Liver (tissue), 9 donors: ENCODE results near the gene NMUR2. TPM values are rescaled to one million over a fixed set of nuclear protein-coding genes. Genes with fewer than 3 reads are reported as not detected.

Experiments
- DNase-seq: peaks from one replicate; pipeline ENCODE4 v3.0.0-alpha.2; 2017; ENCODE audit warnings: low spot score
- H3K27ac ChIP-seq, 2 donors: one replicate each; pipeline ENCODE4 v1.7.0; 2013; ENCODE audit warnings: inconsistent platforms in 2 of 2, low read length in 2 of 2, control low read depth in 1 of 2, low read depth in 1 of 2, mild to moderate bottlenecking in 1 of 2
- H3K27me3 ChIP-seq, 4 donors: one replicate each; pipeline versions ENCODE4 v1.6.1 to v1.7.0; 2013; ENCODE audit warnings: low read length in 3 of 4, inconsistent platforms in 1 of 4, mild to moderate bottlenecking in 1 of 4, moderate library complexity in 1 of 4; ENCODE audit not compliant: control insufficient read depth in 4 of 4, insufficient read depth in 4 of 4
- H3K36me3 ChIP-seq, 4 donors: one replicate each; pipeline versions ENCODE4 v1.6.1 to v1.7.0; 2013; ENCODE audit warnings: low read length in 3 of 4, mild to moderate bottlenecking in 3 of 4, low read depth in 1 of 4, moderate library complexity in 1 of 4; ENCODE audit not compliant: control insufficient read depth in 4 of 4, insufficient read depth in 3 of 4
- H3K4me1 ChIP-seq, 4 donors: one replicate each; pipeline versions ENCODE4 v1.6.1 to v1.7.0; 2013; ENCODE audit warnings: low read length in 3 of 4, mild to moderate bottlenecking in 3 of 4, moderate library complexity in 1 of 4; ENCODE audit not compliant: control insufficient read depth in 4 of 4, insufficient read depth in 4 of 4
- H3K4me3 ChIP-seq, 3 donors: one replicate each; pipeline versions ENCODE4 v1.6.1 to v1.7.0; 2013; ENCODE audit warnings: low read length in 3 of 3, control low read depth in 1 of 3, low read depth in 1 of 3, mild to moderate bottlenecking in 1 of 3
- H3K9ac ChIP-seq, 2 donors: one replicate each; pipeline ENCODE4 v1.7.0; 2013; ENCODE audit warnings: low read length in 2 of 2, mild to moderate bottlenecking in 2 of 2, moderate library complexity in 2 of 2, control low read depth in 1 of 2, low read depth in 1 of 2
- H3K9me3 ChIP-seq, 4 donors: one replicate each; pipeline versions ENCODE4 v1.6.1 to v1.7.0; 2013; ENCODE audit warnings: low read length in 3 of 4; ENCODE audit not compliant: control insufficient read depth in 4 of 4
- EGR1 ChIP-seq, 2 donors: IDR thresholded peaks; 2 replicates each; pipeline ENCODE4 v1.6.1; 2016 to 2018; ENCODE audit warnings: antibody characterized with exemption in 2 of 2, low read depth in 2 of 2
- FOXA1 ChIP-seq: IDR thresholded peaks from 2 replicates; pipeline ENCODE4 v1.6.1; 2016; ENCODE audit warnings: antibody characterized with exemption
- FOXA2 ChIP-seq: IDR thresholded peaks from 2 replicates; pipeline ENCODE4 v1.6.1; 2016; ENCODE audit warnings: antibody characterized with exemption
- GABPA ChIP-seq, 2 donors: IDR thresholded peaks in 1 of 2; conservative IDR thresholded peaks in 1 of 2; 2 replicates each; pipeline ENCODE4 v1.6.1; 2016; ENCODE audit warnings: antibody characterized with exemption in 2 of 2, mild to moderate bottlenecking in 1 of 2, moderate library complexity in 1 of 2
- HNF4A ChIP-seq, 2 donors: conservative IDR thresholded peaks; 2 replicates each; pipeline ENCODE4 v1.6.1; 2016; ENCODE audit warnings: antibody characterized with exemption in 2 of 2, mild to moderate bottlenecking in 2 of 2
- HNF4G ChIP-seq: IDR thresholded peaks from 2 replicates; pipeline ENCODE4 v1.6.1; 2016; ENCODE audit warnings: antibody characterized with exemption
- JUND ChIP-seq, 2 donors: IDR thresholded peaks; 2 replicates each; pipeline ENCODE4 v1.6.1; 2016; ENCODE audit warnings: antibody characterized with exemption in 2 of 2
- NR2F2 ChIP-seq: IDR thresholded peaks from 2 replicates; pipeline ENCODE4 v1.6.1; 2016; ENCODE audit warnings: antibody characterized with exemption
- RAD21 ChIP-seq, 2 donors: IDR thresholded peaks; 2 replicates each; pipeline ENCODE4 v1.6.1; 2016; ENCODE audit warnings: antibody characterized with exemption in 2 of 2, mild to moderate bottlenecking in 2 of 2
- RXRA ChIP-seq, 2 donors: IDR thresholded peaks; 2 replicates each; pipeline ENCODE4 v1.6.1; 2017 to 2018; ENCODE audit warnings: antibody characterized with exemption in 2 of 2, mild to moderate bottlenecking in 1 of 2
- SP1 ChIP-seq: IDR thresholded peaks from 2 replicates; pipeline ENCODE4 v1.6.1; 2018; ENCODE audit warnings: antibody characterized with exemption, mild to moderate bottlenecking
- TAF1 ChIP-seq: conservative IDR thresholded peaks from 2 replicates; pipeline ENCODE4 v1.6.1; 2016; ENCODE audit warnings: antibody characterized with exemption, mild to moderate bottlenecking
- YY1 ChIP-seq: IDR thresholded peaks from 2 replicates; pipeline ENCODE4 v1.6.1; 2016; ENCODE audit warnings: antibody characterized with exemption, mild to moderate bottlenecking
- WGBS: extraction: QIAGEN DNeasy Blood & Tissue Kit; methylation state at CpG from one replicate; pipeline ENCODE4 v1.1.7; 2013; 5-methylcytosine and 5-hydroxymethylcytosine counted together
- polyA plus RNA-seq, 2 donors: library from polyadenylated mRNA; stranded (reverse) in 1 of 2; unstranded in 1 of 2; fragments of 200-250 nt in 1 of 2; fragments of >200 nt in 1 of 2; fragmentation: Nextera tagmentation in 1 of 2; extraction: Ambion mirVana in 1 of 2; gene quantifications; one replicate each; pipeline versions ENCODE4 v1.2.1 to v1.2.3, GENCODE V29; 2013 to 2015
- total RNA-seq, 2 donors: library from RNA; depleted of rRNA; stranded (reverse); fragments of >200 nt; gene quantifications; one replicate each; pipeline ENCODE4 v1.2.3, GENCODE V29; 2014
- TF ChIP-seq, protein P1 (sequence below): fragments of 150-350 bp; IDR thresholded peaks from 2 replicates; pipeline ENCODE4 v1.5.1; 2017; ENCODE audit warnings: improper control_type of control experiment, low read depth, low read length; ENCODE audit not compliant: missing input control
- TF ChIP-seq, protein P2 (sequence below): IDR thresholded peaks from 2 replicates; pipeline ENCODE4 v1.6.1; 2016; ENCODE audit warnings: antibody characterized with exemption
- TF ChIP-seq, protein P3 (sequence below): IDR thresholded peaks from 2 replicates; pipeline ENCODE4 v1.6.1; 2016; ENCODE audit warnings: antibody characterized with exemption, mild to moderate bottlenecking
- donor health status: healthy.
- donor health status: healthy.
- donor health status: healthy.
- donor health status: healthy.
- donor health status: healthy.

NMUR2 gene
- total and polyA plus RNA-seq, 4 donors = not detected

DNA sequence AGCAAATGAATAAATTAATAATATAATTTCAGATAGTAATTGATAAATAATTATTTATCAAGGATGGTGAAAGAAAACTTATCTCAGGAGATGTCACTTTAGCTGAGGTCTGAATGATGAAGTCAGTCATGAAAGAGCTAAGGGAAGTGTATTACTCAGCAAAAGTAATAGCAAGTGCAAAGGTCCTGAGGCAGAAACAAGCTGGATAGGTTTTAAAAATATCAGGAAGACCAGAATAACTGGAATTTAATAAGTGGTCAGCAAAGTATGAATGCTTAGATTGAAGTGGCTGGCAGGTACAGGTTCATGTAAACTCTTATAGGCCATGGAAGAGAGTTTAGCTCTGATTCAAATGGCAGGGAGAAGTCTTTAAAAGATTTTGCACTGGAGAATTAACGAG lies 1.0 kb upstream of the NMUR2 start:
- H3K9me3 ChIP-seq = no peaks in the 10 kb centered on the region
- 73% methylated on average over 1 of the region's 1 CpG for WGBS
- peaks cover 0 to 2% (median 0%) of the 10 kb centered on the region in 4 donors for H3K27me3 ChIP-seq
- no peaks in the 10 kb centered on the region for H3K4me1 ChIP-seq
- TF ChIP-seq HNF4G (no peak), GABPA (IDR thresholded peaks at IDR 0.05 in 1 of 2, conservative IDR thresholded peaks at IDR 0.05 in 1 of 2) (no peak), YY1 (no peak), EGR1 (IDR thresholded peaks at IDR 0.05; ENCODE audit: low read depth in 2 of 2) (no peak), FOXA1 (no peak), HNF4A (conservative IDR thresholded peaks at IDR 0.05) (no peak), NR2F2 (no peak), FOXA2 (no peak), SP1 (no peak), RAD21 (IDR thresholded peaks at IDR 0.05) (no peak), JUND (IDR thresholded peaks at IDR 0.05) (no peak), RXRA (IDR thresholded peaks at IDR 0.05) (no peak), TAF1 (no peak)
- TF ChIP-seq, protein P1, sequence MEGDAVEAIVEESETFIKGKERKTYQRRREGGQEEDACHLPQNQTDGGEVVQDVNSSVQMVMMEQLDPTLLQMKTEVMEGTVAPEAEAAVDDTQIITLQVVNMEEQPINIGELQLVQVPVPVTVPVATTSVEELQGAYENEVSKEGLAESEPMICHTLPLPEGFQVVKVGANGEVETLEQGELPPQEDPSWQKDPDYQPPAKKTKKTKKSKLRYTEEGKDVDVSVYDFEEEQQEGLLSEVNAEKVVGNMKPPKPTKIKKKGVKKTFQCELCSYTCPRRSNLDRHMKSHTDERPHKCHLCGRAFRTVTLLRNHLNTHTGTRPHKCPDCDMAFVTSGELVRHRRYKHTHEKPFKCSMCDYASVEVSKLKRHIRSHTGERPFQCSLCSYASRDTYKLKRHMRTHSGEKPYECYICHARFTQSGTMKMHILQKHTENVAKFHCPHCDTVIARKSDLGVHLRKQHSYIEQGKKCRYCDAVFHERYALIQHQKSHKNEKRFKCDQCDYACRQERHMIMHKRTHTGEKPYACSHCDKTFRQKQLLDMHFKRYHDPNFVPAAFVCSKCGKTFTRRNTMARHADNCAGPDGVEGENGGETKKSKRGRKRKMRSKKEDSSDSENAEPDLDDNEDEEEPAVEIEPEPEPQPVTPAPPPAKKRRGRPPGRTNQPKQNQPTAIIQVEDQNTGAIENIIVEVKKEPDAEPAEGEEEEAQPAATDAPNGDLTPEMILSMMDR = no peak
- TF ChIP-seq, protein P2, sequence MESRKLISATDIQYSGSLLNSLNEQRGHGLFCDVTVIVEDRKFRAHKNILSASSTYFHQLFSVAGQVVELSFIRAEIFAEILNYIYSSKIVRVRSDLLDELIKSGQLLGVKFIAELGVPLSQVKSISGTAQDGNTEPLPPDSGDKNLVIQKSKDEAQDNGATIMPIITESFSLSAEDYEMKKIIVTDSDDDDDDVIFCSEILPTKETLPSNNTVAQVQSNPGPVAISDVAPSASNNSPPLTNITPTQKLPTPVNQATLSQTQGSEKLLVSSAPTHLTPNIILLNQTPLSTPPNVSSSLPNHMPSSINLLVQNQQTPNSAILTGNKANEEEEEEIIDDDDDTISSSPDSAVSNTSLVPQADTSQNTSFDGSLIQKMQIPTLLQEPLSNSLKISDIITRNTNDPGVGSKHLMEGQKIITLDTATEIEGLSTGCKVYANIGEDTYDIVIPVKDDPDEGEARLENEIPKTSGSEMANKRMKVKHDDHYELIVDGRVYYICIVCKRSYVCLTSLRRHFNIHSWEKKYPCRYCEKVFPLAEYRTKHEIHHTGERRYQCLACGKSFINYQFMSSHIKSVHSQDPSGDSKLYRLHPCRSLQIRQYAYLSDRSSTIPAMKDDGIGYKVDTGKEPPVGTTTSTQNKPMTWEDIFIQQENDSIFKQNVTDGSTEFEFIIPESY = no peak
- TF ChIP-seq, protein P3, sequence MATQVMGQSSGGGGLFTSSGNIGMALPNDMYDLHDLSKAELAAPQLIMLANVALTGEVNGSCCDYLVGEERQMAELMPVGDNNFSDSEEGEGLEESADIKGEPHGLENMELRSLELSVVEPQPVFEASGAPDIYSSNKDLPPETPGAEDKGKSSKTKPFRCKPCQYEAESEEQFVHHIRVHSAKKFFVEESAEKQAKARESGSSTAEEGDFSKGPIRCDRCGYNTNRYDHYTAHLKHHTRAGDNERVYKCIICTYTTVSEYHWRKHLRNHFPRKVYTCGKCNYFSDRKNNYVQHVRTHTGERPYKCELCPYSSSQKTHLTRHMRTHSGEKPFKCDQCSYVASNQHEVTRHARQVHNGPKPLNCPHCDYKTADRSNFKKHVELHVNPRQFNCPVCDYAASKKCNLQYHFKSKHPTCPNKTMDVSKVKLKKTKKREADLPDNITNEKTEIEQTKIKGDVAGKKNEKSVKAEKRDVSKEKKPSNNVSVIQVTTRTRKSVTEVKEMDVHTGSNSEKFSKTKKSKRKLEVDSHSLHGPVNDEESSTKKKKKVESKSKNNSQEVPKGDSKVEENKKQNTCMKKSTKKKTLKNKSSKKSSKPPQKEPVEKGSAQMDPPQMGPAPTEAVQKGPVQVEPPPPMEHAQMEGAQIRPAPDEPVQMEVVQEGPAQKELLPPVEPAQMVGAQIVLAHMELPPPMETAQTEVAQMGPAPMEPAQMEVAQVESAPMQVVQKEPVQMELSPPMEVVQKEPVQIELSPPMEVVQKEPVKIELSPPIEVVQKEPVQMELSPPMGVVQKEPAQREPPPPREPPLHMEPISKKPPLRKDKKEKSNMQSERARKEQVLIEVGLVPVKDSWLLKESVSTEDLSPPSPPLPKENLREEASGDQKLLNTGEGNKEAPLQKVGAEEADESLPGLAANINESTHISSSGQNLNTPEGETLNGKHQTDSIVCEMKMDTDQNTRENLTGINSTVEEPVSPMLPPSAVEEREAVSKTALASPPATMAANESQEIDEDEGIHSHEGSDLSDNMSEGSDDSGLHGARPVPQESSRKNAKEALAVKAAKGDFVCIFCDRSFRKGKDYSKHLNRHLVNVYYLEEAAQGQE = no peak
- H3K4me3 ChIP-seq = no peak overlapping the region
- no peak overlapping the region for H3K9ac ChIP-seq
- H3K36me3 ChIP-seq = no peaks in the 10 kb centered on the region
- DNase-seq = no peak
- H3K27ac ChIP-seq = no peak overlapping the region

DNA sequence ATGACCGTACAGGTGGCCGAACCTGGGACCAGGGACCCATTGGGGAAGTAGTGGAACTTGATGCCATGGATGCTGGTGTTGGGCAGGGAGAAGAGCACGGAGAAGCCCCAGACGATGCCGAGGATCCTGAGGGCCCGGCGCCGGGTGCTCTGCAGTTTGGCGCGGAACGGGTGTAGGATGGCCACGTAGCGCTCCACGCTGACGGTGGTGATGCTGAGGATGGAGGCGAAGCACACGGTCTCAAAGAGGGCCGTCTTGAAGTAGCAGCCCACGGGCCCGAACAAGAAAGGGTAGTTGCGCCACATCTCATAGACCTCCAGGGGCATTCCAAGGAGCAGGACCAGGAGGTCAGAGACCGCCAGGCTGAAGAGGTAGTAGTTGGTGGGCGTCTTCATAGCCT lies 585 bp downstream of the NMUR2 start:
- no peak for TF ChIP-seq TAF1
- no peak for TF ChIP-seq EGR1 (IDR thresholded peaks at IDR 0.05; ENCODE audit: low read depth in 2 of 2)
- no peak for TF ChIP-seq HNF4A (conservative IDR thresholded peaks at IDR 0.05)
- H3K9me3 ChIP-seq = no peaks in the 10 kb centered on the region
- H3K4me3 ChIP-seq = no peak overlapping the region
- no peak overlapping the region for H3K27ac ChIP-seq
- H3K4me1 ChIP-seq = no peaks in the 10 kb centered on the region
- no peak overlapping the region for H3K9ac ChIP-seq
- DNase-seq = no peak
- H3K36me3 ChIP-seq = no peaks in the 10 kb centered on the region
- 91% methylated on average over 23 of the region's 23 CpGs for WGBS
- peaks cover 0 to 2% (median 0%) of the 10 kb centered on the region in 4 donors for H3K27me3 ChIP-seq
